ENCODE results near the gene AQP12B. TPM values are rescaled to one million over a fixed set of nuclear protein-coding genes. Genes with fewer than 3 reads are reported as not detected.

Gene AQP12B
- total RNA-seq, 3 donors from 2014 or later: not detected

DNA sequence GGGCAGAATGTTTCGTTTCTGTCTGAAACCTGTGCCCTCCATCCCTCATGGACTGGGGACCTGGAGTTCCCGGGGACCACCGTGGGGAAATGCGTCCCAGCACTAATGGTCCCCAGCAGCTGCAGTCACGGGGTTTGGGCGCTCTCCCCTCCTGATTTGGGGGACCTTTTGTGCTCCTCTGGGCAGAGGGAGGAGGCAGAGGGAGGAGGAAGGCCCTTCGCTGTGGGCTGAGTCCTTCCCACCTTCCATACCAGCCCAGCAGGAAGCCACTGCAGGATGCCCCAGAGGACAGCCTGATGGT, 54.2 kb downstream of the AQP12B start:
- no peak for DNase-seq (ENCODE audit: low spot score in 2 of 2)
- no peak overlapping the region for H3K27ac ChIP-seq
- H3K36me3 ChIP-seq: no peaks in the 10 kb centered on the region
- H3K27me3 ChIP-seq: no peaks in the 10 kb centered on the region
- H3K4me3 ChIP-seq: no peak overlapping the region
- peaks cover 0 to 8% of the 10 kb centered on the region in 2 donors for H3K9me3 ChIP-seq
- intact Hi-C loops (cut with DNase I; ENCODE audit: low total_unique reads): no loop called here
- no peaks in the 10 kb centered on the region for H3K4me1 ChIP-seq
- TF ChIP-seq POLR2AphosphoS5 (IDR thresholded peaks at IDR 0.05) (no peak), POLR2A (IDR thresholded peaks at IDR 0.05) (no peak)
- TF ChIP-seq, protein P1, sequence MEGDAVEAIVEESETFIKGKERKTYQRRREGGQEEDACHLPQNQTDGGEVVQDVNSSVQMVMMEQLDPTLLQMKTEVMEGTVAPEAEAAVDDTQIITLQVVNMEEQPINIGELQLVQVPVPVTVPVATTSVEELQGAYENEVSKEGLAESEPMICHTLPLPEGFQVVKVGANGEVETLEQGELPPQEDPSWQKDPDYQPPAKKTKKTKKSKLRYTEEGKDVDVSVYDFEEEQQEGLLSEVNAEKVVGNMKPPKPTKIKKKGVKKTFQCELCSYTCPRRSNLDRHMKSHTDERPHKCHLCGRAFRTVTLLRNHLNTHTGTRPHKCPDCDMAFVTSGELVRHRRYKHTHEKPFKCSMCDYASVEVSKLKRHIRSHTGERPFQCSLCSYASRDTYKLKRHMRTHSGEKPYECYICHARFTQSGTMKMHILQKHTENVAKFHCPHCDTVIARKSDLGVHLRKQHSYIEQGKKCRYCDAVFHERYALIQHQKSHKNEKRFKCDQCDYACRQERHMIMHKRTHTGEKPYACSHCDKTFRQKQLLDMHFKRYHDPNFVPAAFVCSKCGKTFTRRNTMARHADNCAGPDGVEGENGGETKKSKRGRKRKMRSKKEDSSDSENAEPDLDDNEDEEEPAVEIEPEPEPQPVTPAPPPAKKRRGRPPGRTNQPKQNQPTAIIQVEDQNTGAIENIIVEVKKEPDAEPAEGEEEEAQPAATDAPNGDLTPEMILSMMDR (IDR thresholded peaks at IDR 0.05): no peak

DNA sequence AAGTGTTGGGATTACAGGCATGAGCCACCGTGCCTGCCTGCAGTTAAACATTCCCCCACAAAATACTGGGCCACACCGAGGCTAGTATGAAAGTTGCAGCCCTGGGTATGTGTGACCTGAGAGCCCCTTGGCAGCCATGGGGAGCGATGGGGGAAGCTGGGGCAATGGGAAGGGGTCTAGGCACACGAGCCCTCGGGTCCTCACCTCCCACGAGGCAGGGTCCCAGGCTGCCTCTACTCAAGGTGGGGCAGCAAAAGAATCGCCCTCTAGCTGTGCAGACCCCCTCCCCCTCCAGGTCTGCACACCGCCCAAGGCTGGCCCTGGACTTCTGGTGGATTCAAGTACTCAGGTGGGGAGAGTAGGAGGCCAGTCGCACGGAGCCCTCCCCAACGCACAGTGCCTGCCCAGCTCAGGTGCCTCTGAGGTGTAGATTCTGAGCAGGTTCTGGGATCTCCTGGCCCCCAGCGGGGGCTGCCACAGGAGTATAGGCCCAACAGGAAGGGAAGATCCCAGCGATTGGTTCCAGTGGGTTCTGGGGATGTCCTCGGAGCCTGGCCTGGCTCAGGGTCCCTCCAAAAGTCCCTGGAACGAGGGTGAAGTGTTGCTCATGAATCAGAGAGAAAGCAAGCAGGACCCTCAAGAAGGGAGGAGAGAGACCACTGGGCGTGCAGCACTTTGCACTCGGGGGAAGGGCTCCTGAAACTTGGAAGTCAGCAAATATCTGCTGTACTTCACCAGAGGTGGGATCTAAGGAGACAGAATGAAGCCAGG, 54.8 kb downstream of the AQP12B start:
- no peak for TF ChIP-seq POLR2AphosphoS5 (IDR thresholded peaks at IDR 0.05)
- no peak for TF ChIP-seq POLR2A (IDR thresholded peaks at IDR 0.05)
- TF ChIP-seq, protein P1 (IDR thresholded peaks at IDR 0.05): no peak
- H3K27me3 ChIP-seq: no peaks in the 10 kb centered on the region
- no peak for DNase-seq (ENCODE audit: low spot score in 2 of 2)
- H3K27ac ChIP-seq: no peak overlapping the region
- H3K4me1 ChIP-seq: no peaks in the 10 kb centered on the region
- peaks cover 0 to 2% of the 10 kb centered on the region in 2 donors for H3K9me3 ChIP-seq
- H3K36me3 ChIP-seq: no peaks in the 10 kb centered on the region
- H3K4me3 ChIP-seq: no peak overlapping the region
- intact Hi-C loops (cut with DNase I; ENCODE audit: low total_unique reads): no loop called here

DNA sequence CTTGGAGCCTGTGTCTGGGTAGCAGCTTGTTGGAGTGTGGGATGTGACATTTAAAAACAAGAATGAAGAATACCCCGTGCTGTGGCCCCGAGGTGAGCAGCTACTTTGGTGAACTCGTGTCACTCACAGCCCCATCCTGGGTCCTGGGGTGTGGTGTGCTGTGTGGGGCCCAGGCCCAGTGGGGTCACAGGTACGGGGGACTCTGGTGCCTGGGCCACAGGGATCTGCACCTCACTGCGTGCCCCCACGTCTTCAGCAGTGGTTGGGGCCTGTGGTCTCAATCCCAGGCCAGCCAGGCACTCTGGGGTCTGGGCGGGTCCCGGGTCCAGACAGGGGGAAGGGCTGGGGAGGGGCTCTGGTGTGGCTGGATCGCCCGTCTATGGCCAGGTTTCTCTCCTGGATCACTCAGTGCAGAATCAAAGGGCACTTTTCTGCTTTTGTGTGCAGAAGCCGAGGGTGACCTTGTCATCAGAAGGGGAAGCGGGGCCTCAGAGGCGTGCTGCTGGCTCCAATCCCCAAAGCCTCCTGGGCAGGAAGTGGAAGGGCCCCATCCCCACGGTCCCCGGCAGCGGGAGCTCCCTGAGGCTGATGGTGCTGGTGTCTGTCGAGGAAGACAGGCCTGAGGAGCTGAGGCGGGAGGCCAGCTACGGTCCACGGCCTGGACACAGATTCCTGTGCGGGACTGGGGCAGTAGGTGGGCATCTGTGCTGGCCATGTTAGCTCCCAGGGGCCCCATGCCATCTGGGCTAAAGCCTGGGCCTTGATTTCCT, 56.0 kb downstream of the AQP12B start:
- intact Hi-C loops (cut with DNase I; ENCODE audit: low total_unique reads): no loop called here
- Histone ChIP-seq H3K4me1 (no peaks in the 10 kb centered on the region), H3K27ac (no peak overlapping the region), H3K27me3 (no peaks in the 10 kb centered on the region), H3K4me3 (no peak overlapping the region), H3K9me3 (no peaks in the 10 kb centered on the region), H3K36me3 (no peaks in the 10 kb centered on the region)
- peak in 1 of 2 donors; percentile 43 for DNase-seq (ENCODE audit: low spot score in 2 of 2)
- TF ChIP-seq POLR2A (IDR thresholded peaks at IDR 0.05): no peak
- TF ChIP-seq, protein P1 (IDR thresholded peaks at IDR 0.05): no peak
- TF ChIP-seq POLR2AphosphoS5 (IDR thresholded peaks at IDR 0.05): no peak

Other genes with a start within 250 kb of the AQP12B start
- 10 to 100 TPM; 13.8 to 56.3 (median 21.0) TPM for gene GPC1, start 247.2 kb downstream of the AQP12B start, total RNA-seq
- gene ANKMY1, start 124.9 kb downstream of the AQP12B start, total RNA-seq: 10 to 100 TPM; 13.0 to 32.8 (median 19.0) TPM
- gene DUSP28, start 122.5 kb downstream of the AQP12B start, total RNA-seq: 1 to 10 TPM; 5.9 to 8.8 (median 6.9) TPM
- gene RNPEPL1, start 114.4 kb downstream of the AQP12B start, total RNA-seq: 10 to 100 TPM; 22.4 to 57.9 (median 42.3) TPM
- 10 to 100 TPM; 17.0 to 26.2 (median 25.5) TPM for gene CAPN10, start 96.2 kb downstream of the AQP12B start, total RNA-seq
- 1 to 10 TPM; 1.6 to 4.7 (median 2.6) TPM for gene GPR35, start 57.4 kb downstream of the AQP12B start, total RNA-seq
- gene AQP12A, start 9.0 kb upstream of the AQP12B start, total RNA-seq: not detected
- under 1 TPM in 2 of 3 donors, not detected in 1; under 0.01 to 0.29 TPM for gene KIF1A, start 137.3 kb upstream of the AQP12B start, total RNA-seq
- under 1 TPM in 1 of 3 donors, not detected in 2; under 0.01 TPM for gene AGXT, start 185.9 kb upstream of the AQP12B start, total RNA-seq
- gene MAB21L4, start 213.3 kb upstream of the AQP12B start, total RNA-seq: 1 to 10 TPM in 1 of 3 donors, under 1 TPM in 1, not detected in 1; 0.15 to 2.3 TPM
- under 1 TPM in 1 of 3 donors, not detected in 2; 0.33 TPM for gene CROCC2, start 223.5 kb upstream of the AQP12B start, total RNA-seq